GM12878 (cell line): Measurements from ENCODE around the gene FAM163A. TPM values are rescaled to one million over a fixed set of nuclear protein-coding genes. Genes with fewer than 3 reads are reported as not detected.

Experiments used
- ATAC-seq: fragments of 200-7000 bp; cut with Tn5 transposase; 3 replicates; pipeline ENCODE4 v1.9.1; 2020; ENCODE audit warnings: mild to moderate bottlenecking, moderate library complexity
- BruUV-seq: library from RNA; stranded (reverse); fragments of 400-500 nt; replicated peaks from 2 replicates; lab custom pipeline; 2021; lab: Mats Ljungman, UMichigan
- CTCF ChIA-PET: fragments of 300-600 bp; sonication (Branson Sonifier 250); formaldehyde crosslinking; extraction: SDS; loops from one replicate; lab custom pipeline; 2021; ENCODE audit warnings: inconsistent platforms; lab: Yijun Ruan, JAX
- POLR2A ChIA-PET: fragments of 350-600 bp; formaldehyde crosslinking; extraction: SDS; loops from one replicate; lab custom pipeline; 2021; ENCODE audit warnings: inconsistent platforms; lab: Charles Lee
- RAD21 ChIA-PET: fragments of 300-600 bp; sonication (Branson Sonifier 250); formaldehyde crosslinking; loops from one replicate; lab custom pipeline; 2023; ENCODE audit warnings: antibody characterized with exemption; ENCODE audit not compliant: unreplicated experiment; lab: Charles Lee
- SMC1A ChIA-PET: fragments of 300-600 bp; sonication (Branson Sonifier 250); formaldehyde crosslinking; loops from one replicate; lab custom pipeline; 2023; ENCODE audit not compliant: unreplicated experiment, uncharacterized antibody; lab: Charles Lee
- DNase-seq: peaks from one replicate; pipeline ENCODE4 v3.0.0-alpha.2; 2011; ENCODE audit warnings: low read depth, low spot score
- FAIRE-seq: peaks from 3 replicates; lab custom pipeline; 2011; peaks lifted over from hg19 to GRCh38; lab: Jason Lieb, UNC
- H2AFZ ChIP-seq: 2 replicates; pipeline ENCODE4 v1.6.0; 2011; ENCODE audit warnings: low read depth, low read length, control low read depth; ENCODE audit not compliant: control insufficient read depth
- H3K27ac ChIP-seq: 2 replicates; pipeline ENCODE4 v1.5.1; 2011; ENCODE audit warnings: control low read depth; ENCODE audit not compliant: control insufficient read depth, insufficient read depth
- H3K27me3 ChIP-seq, 2 experiments: replicated peaks in 1 of 2; 2 replicates each; pipeline versions ENCODE4 v1.6.0 to v1.6.1; 2011; ENCODE audit warnings: low read length in 1 of 2; ENCODE audit not compliant: control insufficient read depth in 2 of 2, insufficient read depth in 2 of 2
- H3K36me3 ChIP-seq, 2 experiments: 2 replicates each; pipeline ENCODE4 v1.5.1; 2011; ENCODE audit warnings: low read length in 1 of 2; ENCODE audit not compliant: control insufficient read depth in 2 of 2, insufficient read depth in 2 of 2
- H3K4me1 ChIP-seq: 2 replicates; pipeline ENCODE4 v1.6.1; 2011; ENCODE audit warnings: mild to moderate bottlenecking, low read length, moderate library complexity, mixed read lengths; ENCODE audit not compliant: control insufficient read depth, insufficient read depth
- H3K4me2 ChIP-seq: 2 replicates; pipeline ENCODE4 v1.6.0; 2011; ENCODE audit warnings: control low read depth; ENCODE audit not compliant: control insufficient read depth, insufficient read depth
- H3K4me3 ChIP-seq: fragments of 200-600 bp; sonication (generic); 2 replicates; pipeline ENCODE4 v1.5.1; 2016
- H3K79me2 ChIP-seq: 2 replicates; pipeline ENCODE4 v1.6.0; 2011; ENCODE audit warnings: low read length; ENCODE audit not compliant: control insufficient read depth, insufficient read depth
- H3K9ac ChIP-seq: 2 replicates; pipeline ENCODE4 v1.8.0; 2011; ENCODE audit warnings: low read length, control low read depth, mixed read lengths; ENCODE audit not compliant: control insufficient read depth, insufficient read depth
- H3K9me3 ChIP-seq: replicated peaks from 3 replicates; pipeline ENCODE4 v1.5.1; 2011; ENCODE audit warnings: mild to moderate bottlenecking, low read length; ENCODE audit not compliant: control insufficient read depth, insufficient read depth
- H4K20me1 ChIP-seq: 2 replicates; pipeline ENCODE4 v1.6.0; 2011; ENCODE audit not compliant: control insufficient read depth, insufficient read depth
- ATF3 ChIP-seq: IDR thresholded peaks from 2 replicates; pipeline ENCODE4 v1.6.1; 2011; ENCODE audit warnings: low read depth, mild to moderate bottlenecking, low read length, moderate library complexity, borderline replicate concordance; ENCODE audit errors: extremely low read depth
- FOXK2 ChIP-seq: fragments of 450-650 bp; IDR thresholded peaks from 2 replicates; pipeline ENCODE4 v1.6.1; 2017; ENCODE audit warnings: mild to moderate bottlenecking, moderate library complexity
- HCFC1 ChIP-seq: fragments of 150-350 bp; IDR thresholded peaks from 2 replicates; pipeline ENCODE4 v1.6.1; 2014; ENCODE audit warnings: low read length
- ZNF592 ChIP-seq: fragments of 450-650 bp; IDR thresholded peaks from 2 replicates; pipeline ENCODE4 v1.6.1; 2017; ENCODE audit warnings: mild to moderate bottlenecking, moderate library complexity
- WGBS: methylation state at CpG from one replicate; pipeline ENCODE4 v1.1.6; 2016; ENCODE audit warnings: low lambda C conversion rate; ENCODE audit not compliant: insufficient replicate concordance, insufficient coverage; ENCODE audit errors: missing lambda C conversion rate; 5-methylcytosine and 5-hydroxymethylcytosine counted together
- in situ Hi-C: fragments of 300-500 bp; cut with MboI; formaldehyde crosslinking; loops from 9 replicates; pipeline ENCODE4 v1.14.3; 2018; ENCODE audit warnings: mixed read lengths
- intact Hi-C: fragments of 100-400 bp; cut with micrococcal nuclease; formaldehyde crosslinking; loops from one replicate; pipeline ENCODE4 v1.14.2; 2022; ENCODE audit not compliant: unreplicated experiment
- polyA plus RNA-seq, 11 experiments: library from polyadenylated mRNA; depleted of rRNA in 4 of 11; unstranded in 6 of 11; stranded (reverse) in 5 of 11; fragments of >200 nt; fragmentation: Nextera tagmentation in 4 of 11; fragmentation: Illumina TruSeq in 1 of 11; extraction: Ambion mirVana in 4 of 11; extraction: Trizol in 1 of 11; gene quantifications; 1 replicate in 1 of 11; 2 replicates in 10 of 11; pipeline versions ENCODE4 v1.2.1 to v1.2.3, GENCODE V29; 2011 to 2016; ENCODE audit warnings: inconsistent platforms in 2 of 11, missing spikeins in 2 of 11, low read depth in 1 of 11
- total RNA-seq, 4 experiments: library from RNA; depleted of rRNA in 3 of 4; stranded (reverse); fragments of >200 nt in 3 of 4; fragmentation: Illumina TruSeq in 1 of 4; extraction: Trizol in 1 of 4; gene quantifications; 2 replicates each; pipeline versions ENCODE4 v1.2.1 to v1.2.3, GENCODE V29; 2013 to 2021

FAM163A gene
- total and polyA plus RNA-seq, 10 of the 15 experiments (the other 5 are each of a cell fraction or from before 2014, with no cell fraction given): not detected

- CTCF ChIA-PET: no interaction called here
- Histone ChIP-seq H3K27ac (no peak overlapping the region), H3K9me3 (no peaks in the 10 kb centered on the region), H3K4me1 (no peaks in the 10 kb centered on the region), H3K27me3 (no peaks in the 10 kb centered on the region), H3K4me3 (no peak overlapping the region), H2AFZ (no peak overlapping the region), H3K9ac (no peak overlapping the region), H4K20me1 (no peaks in the 10 kb centered on the region), H3K79me2 (no peaks in the 10 kb centered on the region), H3K4me2 (no peak overlapping the region), H3K36me3 (peaks cover 0 to 3% of the 10 kb centered on the region in 2 experiments; a peak in 2 of 4 replicates)
- TF ChIP-seq ZNF592 (no peak), ATF3 (no peak), FOXK2 (no peak), HCFC1 (no peak)
- no peak for DNase-seq
- intact Hi-C loops (no loop called here), in situ Hi-C loops (loop anchor here (25.0 kb wide), 1 partner anchor 631 kb away; no protein-coding TSS in a partner anchor)
- SMC1A ChIA-PET: no interaction called here
- POLR2A ChIA-PET: no interaction called here
- no TSS peak for BruUV-seq
- 100% methylated on average over 2 of the region's 2 CpGs for WGBS
- no peak for ATAC-seq
- RAD21 ChIA-PET: no interaction called here
- no peak for FAIRE-seq
Observed at GRCh38 chr1:179856296-179856695, 113.2 kb downstream of the FAM163A start.
